Measurements from ENCODE around the gene PYCARD.
"Not testable (repeated sequence)": the region's sequence is repeated elsewhere in the genome, so short reads cannot be mapped to it uniquely, and the experiment has no call there.

PYCARD gene

GRCh38 chr16:31190818-31191444 is 11.6 kb downstream of the PYCARD start:
- no peak for DNase-seq (ENCODE audit: low spot score)

GRCh38 chr16:31190061-31190460 is 12.5 kb downstream of the PYCARD start:
- no peak for DNase-seq (ENCODE audit: low spot score)

GRCh38 chr16:31189412-31189778 is 13.2 kb downstream of the PYCARD start:
- DNase-seq (ENCODE audit: low spot score) = no peak

- no peak for DNase-seq (ENCODE audit: low spot score)
Observed at GRCh38 chr16:31188450-31189411, 13.8 kb downstream of the PYCARD start.

GRCh38 chr16:31187808-31188189 is 14.8 kb downstream of the PYCARD start:
- no peak for DNase-seq (ENCODE audit: low spot score)

DNA sequence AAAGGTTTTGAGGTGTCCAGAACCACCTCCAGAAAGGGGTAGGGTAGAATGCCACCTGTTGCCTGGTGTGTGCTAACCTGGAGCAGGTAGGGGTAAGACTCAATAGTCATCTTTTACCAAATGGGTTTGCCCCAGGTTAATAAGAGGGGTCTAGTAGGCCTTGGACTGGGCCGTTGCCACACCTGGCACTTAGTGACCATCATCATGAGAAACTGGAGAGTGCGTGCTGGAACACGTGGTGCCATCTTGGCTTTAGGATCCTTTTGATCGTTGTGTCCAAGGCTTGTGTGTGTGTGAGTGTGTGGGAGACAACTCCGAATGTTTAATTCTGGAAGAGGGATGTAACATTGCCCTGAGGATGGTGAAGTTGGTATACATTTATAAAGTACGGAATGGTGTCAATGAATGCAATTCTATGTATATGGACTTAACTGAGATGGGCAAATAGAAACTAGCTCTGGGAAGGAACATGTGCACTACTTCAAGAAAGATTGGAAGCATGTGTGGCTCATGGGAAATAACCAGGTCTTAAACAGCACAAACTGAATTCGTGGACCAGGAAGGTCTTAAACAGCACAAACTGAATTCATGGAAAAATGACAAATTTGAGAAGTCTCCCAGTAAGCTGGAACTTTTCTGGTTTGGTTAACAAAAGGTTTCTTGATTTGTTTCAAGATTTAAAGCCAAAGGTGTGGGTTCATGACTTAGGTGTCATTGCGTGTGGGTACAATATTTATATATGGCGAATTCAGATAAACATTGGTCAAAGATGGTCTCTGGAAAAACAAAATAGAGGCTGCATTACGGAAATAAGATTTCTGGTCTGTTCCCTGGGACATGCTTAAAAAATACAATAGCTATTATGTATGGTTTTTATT is 15.4 kb downstream of the PYCARD start:
- DNase-seq (ENCODE audit: low spot score) = no peak

GRCh38 chr16:31186176-31186575 is 16.4 kb downstream of the PYCARD start:
- no peak for DNase-seq (ENCODE audit: low spot score)

DNA sequence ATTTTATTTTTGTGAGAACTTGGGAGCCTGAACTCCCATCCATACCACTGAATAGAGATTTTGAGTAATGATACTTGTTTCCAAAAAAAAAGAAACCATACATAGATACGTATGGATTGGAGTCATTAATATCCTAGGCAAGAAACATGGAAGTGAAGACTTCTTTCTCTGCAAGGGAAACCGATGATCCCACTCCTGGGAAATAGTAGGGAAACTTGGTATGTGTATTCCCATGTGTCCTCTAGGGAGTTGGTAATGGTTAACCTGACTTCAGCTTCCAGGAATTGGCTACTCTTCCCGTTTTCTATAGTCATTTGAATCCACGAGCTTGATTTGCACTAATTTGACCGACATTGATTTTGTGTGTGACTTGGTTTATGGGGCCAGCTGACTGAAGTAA is 17.2 kb downstream of the PYCARD start:
- no peak for DNase-seq (ENCODE audit: low spot score)

DNA sequence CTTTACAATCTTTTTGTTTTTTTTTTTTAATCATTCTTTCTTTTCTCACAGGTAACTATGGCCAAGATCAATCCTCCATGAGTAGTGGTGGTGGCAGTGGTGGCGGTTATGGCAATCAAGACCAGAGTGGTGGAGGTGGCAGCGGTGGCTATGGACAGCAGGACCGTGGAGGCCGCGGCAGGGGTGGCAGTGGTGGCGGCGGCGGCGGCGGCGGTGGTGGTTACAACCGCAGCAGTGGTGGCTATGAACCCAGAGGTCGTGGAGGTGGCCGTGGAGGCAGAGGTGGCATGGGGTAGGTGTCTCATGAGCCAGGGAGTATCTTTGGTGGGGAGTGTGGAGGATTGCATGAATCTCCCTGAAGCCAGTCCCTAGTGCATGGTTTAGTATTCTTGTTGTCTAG is 17.7 kb downstream of the PYCARD start:
- DNase-seq (ENCODE audit: low spot score) = no peak

DNA sequence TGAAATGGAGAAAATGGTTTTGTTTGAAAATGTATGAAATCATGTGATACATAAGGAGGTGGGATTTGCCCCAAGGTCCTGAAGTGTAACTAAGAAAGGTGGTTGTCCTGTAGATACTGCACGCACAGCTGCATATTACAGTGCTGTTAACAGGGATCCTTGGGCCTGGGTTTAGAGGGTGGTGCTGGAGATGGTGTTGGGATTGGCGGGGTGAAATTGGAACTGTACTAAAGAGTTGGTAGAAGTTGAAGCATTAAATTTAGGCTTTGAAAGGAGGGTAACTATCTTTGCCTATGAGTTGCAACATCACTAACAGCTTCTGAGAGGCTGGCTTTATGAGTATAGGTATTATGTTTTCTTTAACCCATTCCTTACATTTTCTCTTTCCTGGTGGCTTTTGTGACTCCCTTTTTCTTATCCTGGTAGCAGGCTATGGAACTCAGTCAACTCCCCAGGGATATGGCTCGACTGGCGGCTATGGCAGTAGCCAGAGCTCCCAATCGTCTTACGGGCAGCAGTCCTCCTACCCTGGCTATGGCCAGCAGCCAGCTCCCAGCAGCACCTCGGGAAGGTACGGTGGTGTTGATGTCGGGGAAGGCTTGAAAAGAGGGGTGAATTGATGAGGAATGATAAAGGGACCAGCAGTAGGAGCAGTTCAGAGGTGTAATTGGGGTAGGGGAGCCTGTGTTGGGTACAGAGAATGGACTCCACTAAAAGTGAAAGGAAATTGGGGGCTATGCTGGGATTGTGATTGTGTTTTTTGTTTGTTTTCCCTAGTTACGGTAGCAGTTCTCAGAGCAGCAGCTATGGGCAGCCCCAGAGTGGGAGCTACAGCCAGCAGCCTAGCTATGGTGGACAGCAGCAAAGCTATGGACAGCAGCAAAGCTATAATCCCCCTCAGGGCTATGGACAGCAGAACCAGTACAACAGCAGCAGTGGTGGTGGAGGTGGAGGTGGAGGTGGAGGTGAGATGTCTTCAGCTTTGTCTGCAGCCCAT is 18.8 kb downstream of the PYCARD start:
- DNase-seq (ENCODE audit: low spot score) = no peak

DNA sequence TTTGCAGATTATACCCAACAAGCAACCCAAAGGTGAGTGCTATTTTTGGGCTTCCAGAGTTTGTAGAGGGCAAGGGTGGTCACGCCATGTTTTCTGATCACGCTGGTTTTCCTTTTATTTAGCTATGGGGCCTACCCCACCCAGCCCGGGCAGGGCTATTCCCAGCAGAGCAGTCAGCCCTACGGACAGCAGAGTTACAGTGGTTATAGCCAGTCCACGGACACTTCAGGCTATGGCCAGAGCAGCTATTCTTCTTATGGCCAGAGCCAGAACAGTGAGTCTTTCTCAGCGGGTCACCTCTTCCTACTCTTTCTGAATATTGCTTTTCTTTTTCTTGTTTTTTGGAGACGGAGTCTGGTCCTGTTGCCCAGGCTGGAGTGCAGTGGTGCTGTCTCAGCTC is 20.2 kb downstream of the PYCARD start:
- no peak for DNase-seq (ENCODE audit: low spot score)

DNA sequence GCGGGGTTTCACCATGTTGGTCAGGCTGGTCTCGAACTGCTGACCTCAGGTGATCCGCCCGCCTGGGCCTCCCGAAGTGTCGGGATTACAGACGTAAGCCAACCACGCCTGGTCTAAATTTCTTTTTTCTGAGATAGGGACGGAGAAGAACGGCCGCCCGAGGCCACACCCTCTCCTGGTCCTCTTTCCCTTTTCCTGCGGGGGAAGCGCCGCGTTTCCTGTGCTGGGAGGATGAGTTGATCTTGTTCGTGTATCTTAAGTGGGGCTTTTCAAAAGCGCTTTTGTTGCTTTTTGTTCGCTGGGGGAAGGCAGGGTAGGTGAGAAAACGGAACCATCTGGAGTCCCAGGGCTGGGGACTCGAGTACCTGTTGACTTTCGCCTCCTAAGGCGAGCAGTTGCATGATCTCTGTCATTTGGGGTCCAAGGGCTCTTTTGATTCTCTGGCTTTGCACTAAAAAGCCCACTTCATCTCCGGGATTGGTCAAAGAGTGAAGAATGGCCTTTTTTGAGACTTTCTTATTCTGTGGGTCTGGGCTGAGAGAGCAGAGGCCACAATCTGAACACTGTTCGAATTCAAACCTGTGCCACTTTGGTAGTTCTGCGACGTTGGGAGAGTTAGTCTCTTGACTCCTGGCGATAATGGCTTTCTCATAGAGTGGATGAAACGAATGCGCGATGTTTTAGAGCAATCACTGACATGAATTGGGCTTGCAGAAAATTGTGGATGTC is 21.3 kb downstream of the PYCARD start:
- DNase-seq (ENCODE audit: low spot score) = peak; percentile 34

- DNase-seq (ENCODE audit: low spot score) = peak; percentile 98
Observed at GRCh38 chr16:31179747-31180459, 22.7 kb downstream of the PYCARD start, which contains the start of gene FUS. FUS (plus strand) TSS chr16:31180139; CDS start chr16:31180215, 76 bp downstream.

DNA sequence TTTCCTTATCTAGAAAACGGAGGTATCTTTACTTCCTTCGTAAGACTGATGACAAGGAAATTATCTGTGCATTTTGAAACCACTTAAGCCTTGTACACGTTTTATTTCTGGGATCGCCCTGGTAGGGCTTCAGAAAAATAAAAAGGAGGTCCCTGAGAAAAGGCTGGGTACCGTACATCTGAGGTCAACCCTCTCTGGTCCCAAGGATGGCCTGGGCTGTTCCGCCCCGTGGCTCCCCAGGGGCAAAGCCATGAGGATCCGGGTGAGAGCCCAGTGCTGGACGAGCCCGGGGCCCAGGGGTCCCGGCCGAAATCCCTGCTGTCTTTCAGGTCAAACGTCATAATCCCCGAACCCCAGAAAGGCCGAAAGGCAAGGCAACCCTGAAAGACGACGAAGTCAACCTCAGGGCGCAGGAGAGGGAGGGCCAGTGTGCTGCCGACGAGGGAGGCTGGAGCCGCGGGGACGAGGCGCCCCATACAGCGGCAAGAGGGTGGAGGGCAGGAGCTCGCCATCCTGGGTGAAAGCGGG is 23.3 kb downstream of the PYCARD start:
- DNase-seq (ENCODE audit: low spot score) = peak; percentile 27

- DNase-seq (ENCODE audit: low spot score) = no peak
Observed at GRCh38 chr16:31177136-31177535, 25.4 kb downstream of the PYCARD start.

DNA sequence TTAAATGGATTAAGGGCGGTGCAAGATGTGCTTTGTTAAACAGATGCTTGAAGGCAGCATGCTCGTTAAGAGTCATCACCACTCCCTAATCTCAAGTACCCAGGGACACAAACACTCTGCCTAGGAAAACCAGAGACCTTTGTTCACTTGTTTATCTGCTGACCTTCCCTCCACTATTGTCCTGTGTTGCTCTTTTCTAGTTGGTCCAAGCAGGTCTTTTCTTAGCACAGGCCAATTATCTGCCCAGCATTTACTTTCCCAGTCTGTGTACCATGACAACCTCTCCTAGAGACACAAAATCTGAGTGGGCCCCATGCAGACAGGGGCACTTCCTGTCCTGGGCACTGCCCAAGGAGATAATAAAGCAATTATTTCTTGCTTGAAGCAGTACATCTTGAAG is 32.5 kb downstream of the PYCARD start:
- not testable (repeated sequence) for DNase-seq (ENCODE audit: low spot score)

GRCh38 chr16:31168848-31169247 is 33.7 kb downstream of the PYCARD start:
- DNase-seq (ENCODE audit: low spot score) = no peak

GRCh38 chr16:31167315-31167714 is 35.2 kb downstream of the PYCARD start:
- DNase-seq (ENCODE audit: low spot score) = no peak

- no peak for DNase-seq (ENCODE audit: low spot score)
Observed at GRCh38 chr16:31157136-31157535, 45.4 kb downstream of the PYCARD start.

Measured in AG08395 (cell line).